Measurements from ENCODE around the gene SPOCK1. TPM values are rescaled to one million over a fixed set of nuclear protein-coding genes. Genes with fewer than 3 reads are reported as not detected.

Gene SPOCK1
- polyA plus RNA-seq, 6 donors from 2014 or later: not detected

GRCh38 chr5:137142764-137143605, 356.1 kb downstream of the SPOCK1 start:
- DNase-seq: no peak
- H3K4me3 Mint-ChIP-seq: no peak overlapping the region
- no peaks in the 10 kb centered on the region for H3K4me1 Mint-ChIP-seq
- no peak for ATAC-seq (ENCODE audit: low read depth in 2 of 2)
- H3K27me3 Mint-ChIP-seq: peaks cover 0 to 12% (median 6%) of the 10 kb centered on the region in 3 donors
- peaks cover 0 to 4% (median 0%) of the 10 kb centered on the region in 7 donors for H3K9me3 Mint-ChIP-seq
- no peak overlapping the region for H3K27ac Mint-ChIP-seq
- no peaks in the 10 kb centered on the region for H3K36me3 Mint-ChIP-seq

- no peak overlapping the region for H3K4me3 Mint-ChIP-seq
- H3K27ac Mint-ChIP-seq: no peak overlapping the region
- H3K27me3 Mint-ChIP-seq: peaks cover 0 to 12% (median 6%) of the 10 kb centered on the region in 3 donors
- no peaks in the 10 kb centered on the region for H3K4me1 Mint-ChIP-seq
- no peak for DNase-seq
- no peak for ATAC-seq (ENCODE audit: low read depth in 2 of 2)
- H3K9me3 Mint-ChIP-seq: peaks cover 0 to 4% (median 0%) of the 10 kb centered on the region in 7 donors
- H3K36me3 Mint-ChIP-seq: no peaks in the 10 kb centered on the region
These were observed 356.8 kb downstream of the SPOCK1 start for GRCh38 chr5:137142346-137142745.

- ATAC-seq (ENCODE audit: low read depth in 2 of 2) (no peak), DNase-seq (no peak)
- Mint-ChIP-seq H3K4me1 (no peaks in the 10 kb centered on the region), H3K36me3 (no peaks in the 10 kb centered on the region), H3K4me3 (no peak overlapping the region), H3K9me3 (peaks cover 0 to 4% (median 0%) of the 10 kb centered on the region in 7 donors), H3K27me3 (peaks cover 0 to 11% (median 3%) of the 10 kb centered on the region in 3 donors), H3K27ac (no peak overlapping the region)
These were observed 357.3 kb downstream of the SPOCK1 start for GRCh38 chr5:137141779-137142178.

GRCh38 chr5:137136991-137137632, 362.0 kb downstream of the SPOCK1 start:
- no peak overlapping the region for H3K27ac Mint-ChIP-seq
- no peaks in the 10 kb centered on the region for H3K4me1 Mint-ChIP-seq
- no peak overlapping the region for H3K4me3 Mint-ChIP-seq
- no peaks in the 10 kb centered on the region for H3K36me3 Mint-ChIP-seq
- no peak for ATAC-seq (ENCODE audit: low read depth in 2 of 2)
- H3K27me3 Mint-ChIP-seq: peaks cover 6 to 8% (median 6%) of the 10 kb centered on the region in 3 donors
- no peak for DNase-seq
- H3K9me3 Mint-ChIP-seq: no peaks in the 10 kb centered on the region

GRCh38 chr5:137134920-137135532, 364.1 kb downstream of the SPOCK1 start:
- no peaks in the 10 kb centered on the region for H3K4me1 Mint-ChIP-seq
- H3K36me3 Mint-ChIP-seq: no peaks in the 10 kb centered on the region
- H3K27ac Mint-ChIP-seq: no peak overlapping the region
- ATAC-seq (ENCODE audit: low read depth in 2 of 2) (no peak), DNase-seq (no peak)
- peaks cover 0 to 4% (median 0%) of the 10 kb centered on the region in 7 donors for H3K9me3 Mint-ChIP-seq
- H3K27me3 Mint-ChIP-seq: peaks cover 6 to 8% (median 6%) of the 10 kb centered on the region in 3 donors
- H3K4me3 Mint-ChIP-seq: no peak overlapping the region

GRCh38 chr5:137129886-137130680, 369.0 kb downstream of the SPOCK1 start:
- no peaks in the 10 kb centered on the region for H3K36me3 Mint-ChIP-seq
- H3K4me3 Mint-ChIP-seq: no peak overlapping the region
- no peaks in the 10 kb centered on the region for H3K4me1 Mint-ChIP-seq
- H3K27ac Mint-ChIP-seq: no peak overlapping the region
- no peak for ATAC-seq (ENCODE audit: low read depth in 2 of 2)
- DNase-seq: no peak
- H3K27me3 Mint-ChIP-seq: peaks cover 0 to 2% (median 0%) of the 10 kb centered on the region in 3 donors
- peaks cover 0 to 5% (median 0%) of the 10 kb centered on the region in 7 donors for H3K9me3 Mint-ChIP-seq

- peaks cover 0 to 5% (median 0%) of the 10 kb centered on the region in 7 donors for H3K9me3 Mint-ChIP-seq
- no peaks in the 10 kb centered on the region for H3K36me3 Mint-ChIP-seq
- H3K27ac Mint-ChIP-seq: no peak overlapping the region
- ATAC-seq (ENCODE audit: low read depth in 2 of 2) (no peak), DNase-seq (no peak)
- no peak overlapping the region for H3K4me3 Mint-ChIP-seq
- no peaks in the 10 kb centered on the region for H3K4me1 Mint-ChIP-seq
- H3K27me3 Mint-ChIP-seq: no peaks in the 10 kb centered on the region
These were observed 371.1 kb downstream of the SPOCK1 start for GRCh38 chr5:137128012-137128411.

- Mint-ChIP-seq H3K4me1 (no peaks in the 10 kb centered on the region), H3K27ac (no peak overlapping the region), H3K9me3 (peaks cover 0 to 5% (median 0%) of the 10 kb centered on the region in 7 donors), H3K4me3 (no peak overlapping the region), H3K36me3 (no peaks in the 10 kb centered on the region), H3K27me3 (no peaks in the 10 kb centered on the region)
- DNase-seq (no peak), ATAC-seq (ENCODE audit: low read depth in 2 of 2) (no peak)
These were observed 372.3 kb downstream of the SPOCK1 start for GRCh38 chr5:137126829-137127228.

- Mint-ChIP-seq H3K9me3 (peaks cover 0 to 8% (median 0%) of the 10 kb centered on the region in 7 donors), H3K36me3 (no peaks in the 10 kb centered on the region), H3K4me3 (no peak overlapping the region), H3K27me3 (peaks cover 0 to 6% (median 0%) of the 10 kb centered on the region in 3 donors), H3K27ac (no peak overlapping the region), H3K4me1 (no peaks in the 10 kb centered on the region)
- DNase-seq: no peak
- no peak for ATAC-seq (ENCODE audit: low read depth in 2 of 2)
These were observed 376.6 kb downstream of the SPOCK1 start for GRCh38 chr5:137122558-137122957.

- H3K9me3 Mint-ChIP-seq: peaks cover 0 to 10% (median 0%) of the 10 kb centered on the region in 7 donors
- no peak for DNase-seq
- ATAC-seq (ENCODE audit: low read depth in 2 of 2): no peak
- H3K27ac Mint-ChIP-seq: no peak overlapping the region
- no peak overlapping the region for H3K4me3 Mint-ChIP-seq
- no peaks in the 10 kb centered on the region for H3K4me1 Mint-ChIP-seq
- peaks cover 0 to 6% (median 3%) of the 10 kb centered on the region in 3 donors for H3K27me3 Mint-ChIP-seq
- H3K36me3 Mint-ChIP-seq: no peaks in the 10 kb centered on the region
These were observed 377.1 kb downstream of the SPOCK1 start for GRCh38 chr5:137122075-137122474.

- Mint-ChIP-seq H3K4me3 (no peak overlapping the region), H3K4me1 (peaks cover 0 to 4% (median 0%) of the 10 kb centered on the region in 3 donors), H3K27me3 (peaks cover 0 to 12% (median 6%) of the 10 kb centered on the region in 3 donors), H3K9me3 (peaks cover 0 to 15% (median 0%) of the 10 kb centered on the region in 7 donors), H3K27ac (no peak overlapping the region), H3K36me3 (no peaks in the 10 kb centered on the region)
- ATAC-seq (ENCODE audit: low read depth in 2 of 2): no peak
- no peak for DNase-seq
These were observed 379.8 kb downstream of the SPOCK1 start for GRCh38 chr5:137119321-137119720.

- Mint-ChIP-seq H3K4me1 (peaks cover 0 to 4% (median 0%) of the 10 kb centered on the region in 3 donors), H3K36me3 (no peaks in the 10 kb centered on the region), H3K27me3 (peaks cover 0 to 12% (median 6%) of the 10 kb centered on the region in 3 donors), H3K4me3 (no peak overlapping the region), H3K27ac (no peak overlapping the region), H3K9me3 (peaks cover 0 to 15% (median 0%) of the 10 kb centered on the region in 7 donors)
- ATAC-seq (ENCODE audit: low read depth in 2 of 2) (no peak), DNase-seq (no peak)
These were observed 380.5 kb downstream of the SPOCK1 start for GRCh38 chr5:137118629-137119028.

GRCh38 chr5:137115152-137115551, 384.0 kb downstream of the SPOCK1 start:
- Mint-ChIP-seq H3K4me3 (no peak overlapping the region), H3K27me3 (peaks cover 6 to 12% (median 7%) of the 10 kb centered on the region in 3 donors), H3K27ac (no peak overlapping the region), H3K9me3 (peaks cover 0 to 15% (median 3%) of the 10 kb centered on the region in 7 donors), H3K4me1 (peaks cover 0 to 4% (median 0%) of the 10 kb centered on the region in 3 donors), H3K36me3 (no peaks in the 10 kb centered on the region)
- ATAC-seq (ENCODE audit: low read depth in 2 of 2) (no peak), DNase-seq (no peak)
